ENCODE results near the gene NDUFS4.

DNA sequence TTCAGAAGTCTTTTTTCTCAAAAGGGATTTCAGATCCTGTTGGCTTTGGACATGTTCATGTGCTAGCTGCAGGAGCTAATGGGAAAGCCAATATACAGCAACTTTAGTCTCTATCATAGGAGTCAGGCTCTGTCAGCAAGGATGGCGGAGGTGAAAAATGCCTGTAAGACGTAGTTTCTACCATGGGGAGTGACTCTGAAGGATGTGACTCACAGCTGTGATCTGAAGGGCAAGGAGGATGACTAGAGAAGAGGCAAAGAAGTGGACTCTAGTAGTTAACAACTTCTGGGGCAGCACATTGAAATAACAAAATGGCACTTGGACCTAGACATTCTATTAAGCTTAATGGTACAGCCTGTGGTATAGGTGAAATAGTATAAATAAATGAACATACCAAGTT is 3.1 kb upstream of the NDUFS4 start:
- TF ChIP-seq, protein P1, sequence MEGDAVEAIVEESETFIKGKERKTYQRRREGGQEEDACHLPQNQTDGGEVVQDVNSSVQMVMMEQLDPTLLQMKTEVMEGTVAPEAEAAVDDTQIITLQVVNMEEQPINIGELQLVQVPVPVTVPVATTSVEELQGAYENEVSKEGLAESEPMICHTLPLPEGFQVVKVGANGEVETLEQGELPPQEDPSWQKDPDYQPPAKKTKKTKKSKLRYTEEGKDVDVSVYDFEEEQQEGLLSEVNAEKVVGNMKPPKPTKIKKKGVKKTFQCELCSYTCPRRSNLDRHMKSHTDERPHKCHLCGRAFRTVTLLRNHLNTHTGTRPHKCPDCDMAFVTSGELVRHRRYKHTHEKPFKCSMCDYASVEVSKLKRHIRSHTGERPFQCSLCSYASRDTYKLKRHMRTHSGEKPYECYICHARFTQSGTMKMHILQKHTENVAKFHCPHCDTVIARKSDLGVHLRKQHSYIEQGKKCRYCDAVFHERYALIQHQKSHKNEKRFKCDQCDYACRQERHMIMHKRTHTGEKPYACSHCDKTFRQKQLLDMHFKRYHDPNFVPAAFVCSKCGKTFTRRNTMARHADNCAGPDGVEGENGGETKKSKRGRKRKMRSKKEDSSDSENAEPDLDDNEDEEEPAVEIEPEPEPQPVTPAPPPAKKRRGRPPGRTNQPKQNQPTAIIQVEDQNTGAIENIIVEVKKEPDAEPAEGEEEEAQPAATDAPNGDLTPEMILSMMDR (IDR thresholded peaks at IDR 0.05), result no peak
- TF ChIP-seq EP300 (IDR thresholded peaks at IDR 0.05), result no peak

Data from esophagus muscularis mucosa (tissue), 3 donors.